ENCODE data around the gene RAP2A.

- TF ChIP-seq CTCF (conservative IDR thresholded peaks at IDR 0.05; ENCODE audit: low read depth, low read length) (no peak), EZH2 (IDR thresholded peaks at IDR 0.05; ENCODE audit: borderline replicate concordance, low read depth, low read length, poor library complexity, severe bottlenecking) (no peak)
Observed at GRCh38 chr13:97446448-97446847, 12.5 kb downstream of the RAP2A start.
